ENCODE data around the gene NCAPG2. TPM values are rescaled to one million over a fixed set of nuclear protein-coding genes. Genes with fewer than 3 reads are reported as not detected.

NCAPG2 gene
- total and polyA plus RNA-seq, 2 of the 13 experiments (the other 11 are each of a cell fraction or from before 2014, with no cell fraction given) = 15.1 to 30.7 TPM

GRCh38 chr7:158663428-158663741 lies 41.2 kb downstream of the NCAPG2 start:
- Histone ChIP-seq H3K79me2 (ENCODE audit: insufficient read depth, low read length) (no peaks in the 10 kb centered on the region), H3K4me3 (replicated peaks in 1 of 3; ENCODE audit: insufficient read depth in 1 of 3, low read depth in 2 of 3, low read length in 3 of 3) (no peak overlapping the region), H4K20me1 (ENCODE audit: insufficient read depth, low read length) (no peaks in the 10 kb centered on the region), H3K9me3 (ENCODE audit: low read length) (no peaks in the 10 kb centered on the region), H3K36me3 (replicated peaks in 1 of 2; ENCODE audit: control insufficient read depth in 1 of 2, insufficient read depth in 2 of 2, low read length in 2 of 2) (peaks cover 12 to 48% of the 10 kb centered on the region in 2 experiments), H3K27me3 (ENCODE audit: control insufficient read depth in 1 of 2, insufficient read depth in 2 of 2, low read length in 2 of 2) (no peaks in the 10 kb centered on the region), H3K9ac (ENCODE audit: insufficient read depth, low read depth, low read length) (no peak overlapping the region), H3K27ac (ENCODE audit: extremely low read length, insufficient read depth, low read length) (no peak overlapping the region), H2AFZ (ENCODE audit: low read length) (no peak overlapping the region), H3K4me2 (ENCODE audit: low read depth, low read length) (no peak overlapping the region), H3K4me1 (ENCODE audit: insufficient read depth, low read length) (no peaks in the 10 kb centered on the region)
- DNase-seq (ENCODE audit: low spot score) (no peak), ATAC-seq (no peak), FAIRE-seq (no peak)
- POLR2A ChIA-PET = no interaction called here
- intact Hi-C loops (cut with micrococcal nuclease; ENCODE audit: unreplicated experiment) = no loop called here
- 90% methylated on average over 2 of the region's 2 CpGs for WGBS (ENCODE audit: low lambda C conversion rate)
- CTCF ChIA-PET (ENCODE audit: low intra/inter-chr PET ratio, low total read pairs) = no interaction called here
- TF ChIP-seq PAX8 (CRISPR knock-in tag; IDR thresholded peaks at IDR 0.05; ENCODE audit: borderline replicate concordance) (no peak), ZNF75D (CRISPR knock-in tag; IDR thresholded peaks at IDR 0.05; ENCODE audit: borderline replicate concordance) (no peak), ZFP1 (CRISPR knock-in tag; IDR thresholded peaks at IDR 0.05) (no peak), BCL6 (CRISPR knock-in tag; IDR thresholded peaks at IDR 0.05) (no peak), GLI4 (CRISPR knock-in tag; IDR thresholded peaks at IDR 0.05; ENCODE audit: borderline replicate concordance) (no peak), WIZ (CRISPR knock-in tag; IDR thresholded peaks at IDR 0.05) (no peak), FOXA1 (IDR thresholded peaks at IDR 0.05) (no peak), FOXA1 (CRISPR knock-in tag; IDR thresholded peaks at IDR 0.05) (no peak), ZNF281 (CRISPR knock-in tag; IDR thresholded peaks at IDR 0.05; ENCODE audit: borderline replicate concordance) (no peak), SP4 (CRISPR knock-in tag; IDR thresholded peaks at IDR 0.05) (no peak), ZNF772 (CRISPR knock-in tag; IDR thresholded peaks at IDR 0.05) (no peak), ZNF580 (CRISPR knock-in tag; IDR thresholded peaks at IDR 0.05; ENCODE audit: borderline replicate concordance, low read depth) (no peak), ZNF17 (CRISPR knock-in tag; IDR thresholded peaks at IDR 0.05) (no peak)
- BruUV-seq (replicated peaks) = no TSS peak
- in situ Hi-C loops (cut with HindIII; ENCODE audit: extremely low pct_ligation_motif_present, low pct_unique_long_range_greater_than_20kb) = no loop called here

Data from HepG2 (cell line).